ENCODE results near the gene EVI5L. TPM values are rescaled to one million over a fixed set of nuclear protein-coding genes. Genes with fewer than 3 reads are reported as not detected.
A peak's percentile ranks its signal among the peaks of the same experiment; 100 is the strongest.

EVI5L gene
- total and polyA plus RNA-seq, 2 of the 13 experiments (the other 11 are each of a cell fraction or from before 2014, with no cell fraction given) = 1.7 to 2.4 TPM

DNA sequence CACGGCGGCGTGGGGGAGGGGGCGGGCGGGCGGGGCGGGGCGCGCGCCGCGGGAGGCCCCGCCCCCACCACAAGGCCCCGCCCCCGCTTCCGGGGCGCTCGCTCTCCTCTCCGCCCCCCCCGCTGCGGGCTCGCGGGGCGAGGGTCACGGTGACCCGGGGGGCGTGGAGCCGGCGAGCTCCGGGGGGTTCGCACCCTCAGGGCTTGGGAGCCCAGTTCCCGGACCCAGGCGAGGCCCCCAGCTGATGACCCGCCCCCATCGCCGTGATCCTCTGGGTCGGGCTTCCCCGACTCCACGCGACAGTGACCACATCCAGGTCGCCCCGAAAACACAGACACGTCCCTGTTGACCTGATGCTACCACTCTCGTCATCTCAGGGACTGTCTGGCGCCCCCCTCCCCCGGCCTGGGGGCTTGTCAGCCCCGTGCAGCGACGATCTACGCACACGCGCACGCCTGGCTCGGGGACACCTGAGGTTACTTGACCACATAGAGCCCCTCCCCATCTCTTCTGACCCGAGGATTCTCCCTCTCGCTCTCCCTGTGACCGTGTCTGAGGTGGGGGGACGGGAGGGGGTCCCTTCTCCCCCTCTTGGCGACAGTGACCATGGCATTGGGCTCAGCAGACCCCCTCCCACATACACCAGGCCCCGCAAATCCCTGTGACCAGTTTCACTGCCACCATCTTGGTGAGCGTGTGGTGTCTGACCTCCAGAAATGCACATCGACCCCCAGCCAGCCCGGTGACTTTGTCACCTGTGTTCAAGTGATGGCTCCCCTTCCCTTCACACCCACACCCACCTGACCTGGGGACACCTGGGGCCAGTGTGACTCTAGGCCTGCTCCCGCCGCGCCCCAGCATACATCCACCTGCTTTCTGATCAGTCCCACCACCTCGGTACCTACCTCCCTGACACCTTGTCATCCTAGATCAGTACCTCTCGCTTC lies 74.3 kb downstream of the EVI5L start (continued):
- TF ChIP-seq TCF12 (IDR thresholded peaks at IDR 0.05) = no peak
- peak; percentile 57; the same call in 1 of the 2 replicates for TF ChIP-seq TCF12 (CRISPR knock-in tag; IDR thresholded peaks at IDR 0.05)
- TF ChIP-seq, protein P1, sequence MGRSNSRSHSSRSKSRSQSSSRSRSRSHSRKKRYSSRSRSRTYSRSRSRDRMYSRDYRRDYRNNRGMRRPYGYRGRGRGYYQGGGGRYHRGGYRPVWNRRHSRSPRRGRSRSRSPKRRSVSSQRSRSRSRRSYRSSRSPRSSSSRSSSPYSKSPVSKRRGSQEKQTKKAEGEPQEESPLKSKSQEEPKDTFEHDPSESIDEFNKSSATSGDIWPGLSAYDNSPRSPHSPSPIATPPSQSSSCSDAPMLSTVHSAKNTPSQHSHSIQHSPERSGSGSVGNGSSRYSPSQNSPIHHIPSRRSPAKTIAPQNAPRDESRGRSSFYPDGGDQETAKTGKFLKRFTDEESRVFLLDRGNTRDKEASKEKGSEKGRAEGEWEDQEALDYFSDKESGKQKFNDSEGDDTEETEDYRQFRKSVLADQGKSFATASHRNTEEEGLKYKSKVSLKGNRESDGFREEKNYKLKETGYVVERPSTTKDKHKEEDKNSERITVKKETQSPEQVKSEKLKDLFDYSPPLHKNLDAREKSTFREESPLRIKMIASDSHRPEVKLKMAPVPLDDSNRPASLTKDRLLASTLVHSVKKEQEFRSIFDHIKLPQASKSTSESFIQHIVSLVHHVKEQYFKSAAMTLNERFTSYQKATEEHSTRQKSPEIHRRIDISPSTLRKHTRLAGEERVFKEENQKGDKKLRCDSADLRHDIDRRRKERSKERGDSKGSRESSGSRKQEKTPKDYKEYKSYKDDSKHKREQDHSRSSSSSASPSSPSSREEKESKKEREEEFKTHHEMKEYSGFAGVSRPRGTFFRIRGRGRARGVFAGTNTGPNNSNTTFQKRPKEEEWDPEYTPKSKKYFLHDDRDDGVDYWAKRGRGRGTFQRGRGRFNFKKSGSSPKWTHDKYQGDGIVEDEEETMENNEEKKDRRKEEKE (IDR thresholded peaks at IDR 0.05) = no peak
- no peak for TF ChIP-seq NCOA5 (CRISPR knock-in tag; IDR thresholded peaks at IDR 0.05)
- 0 out of 2 replicates have a peak, but pooled peaks have one; percentile 13 for TF ChIP-seq MEIS2 (CRISPR knock-in tag; IDR thresholded peaks at IDR 0.05)
- TF ChIP-seq, protein P2, sequence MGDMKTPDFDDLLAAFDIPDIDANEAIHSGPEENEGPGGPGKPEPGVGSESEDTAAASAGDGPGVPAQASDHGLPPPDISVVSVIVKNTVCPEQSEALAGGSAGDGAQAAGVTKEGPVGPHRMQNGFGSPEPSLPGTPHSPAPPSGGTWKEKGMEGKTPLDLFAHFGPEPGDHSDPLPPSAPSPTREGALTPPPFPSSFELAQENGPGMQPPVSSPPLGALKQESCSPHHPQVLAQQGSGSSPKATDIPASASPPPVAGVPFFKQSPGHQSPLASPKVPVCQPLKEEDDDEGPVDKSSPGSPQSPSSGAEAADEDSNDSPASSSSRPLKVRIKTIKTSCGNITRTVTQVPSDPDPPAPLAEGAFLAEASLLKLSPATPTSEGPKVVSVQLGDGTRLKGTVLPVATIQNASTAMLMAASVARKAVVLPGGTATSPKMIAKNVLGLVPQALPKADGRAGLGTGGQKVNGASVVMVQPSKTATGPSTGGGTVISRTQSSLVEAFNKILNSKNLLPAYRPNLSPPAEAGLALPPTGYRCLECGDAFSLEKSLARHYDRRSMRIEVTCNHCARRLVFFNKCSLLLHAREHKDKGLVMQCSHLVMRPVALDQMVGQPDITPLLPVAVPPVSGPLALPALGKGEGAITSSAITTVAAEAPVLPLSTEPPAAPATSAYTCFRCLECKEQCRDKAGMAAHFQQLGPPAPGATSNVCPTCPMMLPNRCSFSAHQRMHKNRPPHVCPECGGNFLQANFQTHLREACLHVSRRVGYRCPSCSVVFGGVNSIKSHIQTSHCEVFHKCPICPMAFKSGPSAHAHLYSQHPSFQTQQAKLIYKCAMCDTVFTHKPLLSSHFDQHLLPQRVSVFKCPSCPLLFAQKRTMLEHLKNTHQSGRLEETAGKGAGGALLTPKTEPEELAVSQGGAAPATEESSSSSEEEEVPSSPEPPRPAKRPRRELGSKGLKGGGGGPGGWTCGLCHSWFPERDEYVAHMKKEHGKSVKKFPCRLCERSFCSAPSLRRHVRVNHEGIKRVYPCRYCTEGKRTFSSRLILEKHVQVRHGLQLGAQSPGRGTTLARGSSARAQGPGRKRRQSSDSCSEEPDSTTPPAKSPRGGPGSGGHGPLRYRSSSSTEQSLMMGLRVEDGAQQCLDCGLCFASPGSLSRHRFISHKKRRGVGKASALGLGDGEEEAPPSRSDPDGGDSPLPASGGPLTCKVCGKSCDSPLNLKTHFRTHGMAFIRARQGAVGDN (CRISPR knock-in tag; IDR thresholded peaks at IDR 0.05) = peak; percentile 28; the same call in 1 of the 2 replicates
- TF ChIP-seq ZNF768 (CRISPR knock-in tag; IDR thresholded peaks at IDR 0.05) = 0 out of 2 replicates have a peak, but pooled peaks have one; percentile 13
- TF ChIP-seq, protein P3, sequence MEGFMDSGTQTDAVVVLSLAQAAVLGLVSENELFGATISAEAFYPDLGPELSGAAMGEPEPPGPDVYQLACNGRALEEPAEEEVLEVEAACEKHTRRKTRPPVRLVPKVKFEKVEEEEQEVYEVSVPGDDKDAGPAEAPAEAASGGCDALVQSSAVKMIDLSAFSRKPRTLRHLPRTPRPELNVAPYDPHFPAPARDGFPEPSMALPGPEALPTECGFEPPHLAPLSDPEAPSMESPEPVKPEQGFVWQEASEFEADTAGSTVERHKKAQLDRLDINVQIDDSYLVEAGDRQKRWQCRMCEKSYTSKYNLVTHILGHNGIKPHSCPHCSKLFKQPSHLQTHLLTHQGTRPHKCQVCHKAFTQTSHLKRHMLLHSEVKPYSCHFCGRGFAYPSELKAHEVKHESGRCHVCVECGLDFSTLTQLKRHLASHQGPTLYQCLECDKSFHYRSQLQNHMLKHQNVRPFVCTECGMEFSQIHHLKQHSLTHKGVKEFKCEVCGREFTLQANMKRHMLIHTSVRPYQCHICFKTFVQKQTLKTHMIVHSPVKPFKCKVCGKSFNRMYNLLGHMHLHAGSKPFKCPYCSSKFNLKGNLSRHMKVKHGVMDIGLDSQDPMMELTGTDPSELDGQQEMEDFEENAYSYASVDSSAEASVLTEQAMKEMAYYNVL (CRISPR knock-in tag; IDR thresholded peaks at IDR 0.05; ENCODE audit: borderline replicate concordance) = 0 out of 2 replicates have a peak, but pooled peaks have one; percentile 26
- TF ChIP-seq, protein P4, sequence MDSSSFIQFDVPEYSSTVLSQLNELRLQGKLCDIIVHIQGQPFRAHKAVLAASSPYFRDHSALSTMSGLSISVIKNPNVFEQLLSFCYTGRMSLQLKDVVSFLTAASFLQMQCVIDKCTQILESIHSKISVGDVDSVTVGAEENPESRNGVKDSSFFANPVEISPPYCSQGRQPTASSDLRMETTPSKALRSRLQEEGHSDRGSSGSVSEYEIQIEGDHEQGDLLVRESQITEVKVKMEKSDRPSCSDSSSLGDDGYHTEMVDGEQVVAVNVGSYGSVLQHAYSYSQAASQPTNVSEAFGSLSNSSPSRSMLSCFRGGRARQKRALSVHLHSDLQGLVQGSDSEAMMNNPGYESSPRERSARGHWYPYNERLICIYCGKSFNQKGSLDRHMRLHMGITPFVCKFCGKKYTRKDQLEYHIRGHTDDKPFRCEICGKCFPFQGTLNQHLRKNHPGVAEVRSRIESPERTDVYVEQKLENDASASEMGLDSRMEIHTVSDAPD (CRISPR knock-in tag; IDR thresholded peaks at IDR 0.05) = peak; percentile 24; the same call in 1 of the 2 replicates
- 0 out of 2 replicates have a peak, but pooled peaks have one; percentile 13 for TF ChIP-seq HES4 (CRISPR knock-in tag; IDR thresholded peaks at IDR 0.05; ENCODE audit: borderline replicate concordance)
- TF ChIP-seq HOXD1 (CRISPR knock-in tag; IDR thresholded peaks at IDR 0.05) = 0 out of 2 replicates have a peak, but pooled peaks have one; percentile 57
- TF ChIP-seq ZC3H13 (CRISPR knock-in tag; IDR thresholded peaks at IDR 0.05) = no peak
- no peak for TF ChIP-seq ZNF569 (CRISPR knock-in tag; IDR thresholded peaks at IDR 0.05; ENCODE audit: borderline replicate concordance)
- TF ChIP-seq, protein P5, sequence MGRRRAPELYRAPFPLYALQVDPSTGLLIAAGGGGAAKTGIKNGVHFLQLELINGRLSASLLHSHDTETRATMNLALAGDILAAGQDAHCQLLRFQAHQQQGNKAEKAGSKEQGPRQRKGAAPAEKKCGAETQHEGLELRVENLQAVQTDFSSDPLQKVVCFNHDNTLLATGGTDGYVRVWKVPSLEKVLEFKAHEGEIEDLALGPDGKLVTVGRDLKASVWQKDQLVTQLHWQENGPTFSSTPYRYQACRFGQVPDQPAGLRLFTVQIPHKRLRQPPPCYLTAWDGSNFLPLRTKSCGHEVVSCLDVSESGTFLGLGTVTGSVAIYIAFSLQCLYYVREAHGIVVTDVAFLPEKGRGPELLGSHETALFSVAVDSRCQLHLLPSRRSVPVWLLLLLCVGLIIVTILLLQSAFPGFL (CRISPR knock-in tag; IDR thresholded peaks at IDR 0.05) = no peak
